Panc1 (cell line): ENCODE data around the gene RASGEF1C.

ENCODE experiments used
- POLR2AphosphoS5 ChIP-seq: IDR thresholded peaks from 2 replicates; pipeline ENCODE4 v1.6.1; 2012; ENCODE audit warnings: mild to moderate bottlenecking, low read depth, low read length, moderate library complexity
- SIN3A ChIP-seq: IDR thresholded peaks from 2 replicates; pipeline ENCODE4 v1.6.1; 2012; ENCODE audit warnings: low read depth, mild to moderate bottlenecking, low read length, moderate library complexity, borderline replicate concordance; ENCODE audit not compliant: insufficient read depth
- TCF7L2 ChIP-seq: IDR thresholded peaks from 2 replicates; pipeline ENCODE4 v1.6.1; 2011; ENCODE audit warnings: mild to moderate bottlenecking, low read depth, low read length, inconsistent platforms
- TF ChIP-seq, protein P1 (sequence below): fragments of 450-650 bp; IDR thresholded peaks from 2 replicates; pipeline ENCODE4 v1.5.1; 2017; ENCODE audit warnings: mild to moderate bottlenecking

GRCh38 chr5:180217797-180218196 is 8.8 kb upstream of the RASGEF1C start:
- TF ChIP-seq, protein P1, sequence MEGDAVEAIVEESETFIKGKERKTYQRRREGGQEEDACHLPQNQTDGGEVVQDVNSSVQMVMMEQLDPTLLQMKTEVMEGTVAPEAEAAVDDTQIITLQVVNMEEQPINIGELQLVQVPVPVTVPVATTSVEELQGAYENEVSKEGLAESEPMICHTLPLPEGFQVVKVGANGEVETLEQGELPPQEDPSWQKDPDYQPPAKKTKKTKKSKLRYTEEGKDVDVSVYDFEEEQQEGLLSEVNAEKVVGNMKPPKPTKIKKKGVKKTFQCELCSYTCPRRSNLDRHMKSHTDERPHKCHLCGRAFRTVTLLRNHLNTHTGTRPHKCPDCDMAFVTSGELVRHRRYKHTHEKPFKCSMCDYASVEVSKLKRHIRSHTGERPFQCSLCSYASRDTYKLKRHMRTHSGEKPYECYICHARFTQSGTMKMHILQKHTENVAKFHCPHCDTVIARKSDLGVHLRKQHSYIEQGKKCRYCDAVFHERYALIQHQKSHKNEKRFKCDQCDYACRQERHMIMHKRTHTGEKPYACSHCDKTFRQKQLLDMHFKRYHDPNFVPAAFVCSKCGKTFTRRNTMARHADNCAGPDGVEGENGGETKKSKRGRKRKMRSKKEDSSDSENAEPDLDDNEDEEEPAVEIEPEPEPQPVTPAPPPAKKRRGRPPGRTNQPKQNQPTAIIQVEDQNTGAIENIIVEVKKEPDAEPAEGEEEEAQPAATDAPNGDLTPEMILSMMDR: no peak
- TF ChIP-seq TCF7L2: no peak
- no peak for TF ChIP-seq POLR2AphosphoS5
- TF ChIP-seq SIN3A: no peak
